ENCODE measurements around the gene DENND1A.

DENND1A gene

DNA sequence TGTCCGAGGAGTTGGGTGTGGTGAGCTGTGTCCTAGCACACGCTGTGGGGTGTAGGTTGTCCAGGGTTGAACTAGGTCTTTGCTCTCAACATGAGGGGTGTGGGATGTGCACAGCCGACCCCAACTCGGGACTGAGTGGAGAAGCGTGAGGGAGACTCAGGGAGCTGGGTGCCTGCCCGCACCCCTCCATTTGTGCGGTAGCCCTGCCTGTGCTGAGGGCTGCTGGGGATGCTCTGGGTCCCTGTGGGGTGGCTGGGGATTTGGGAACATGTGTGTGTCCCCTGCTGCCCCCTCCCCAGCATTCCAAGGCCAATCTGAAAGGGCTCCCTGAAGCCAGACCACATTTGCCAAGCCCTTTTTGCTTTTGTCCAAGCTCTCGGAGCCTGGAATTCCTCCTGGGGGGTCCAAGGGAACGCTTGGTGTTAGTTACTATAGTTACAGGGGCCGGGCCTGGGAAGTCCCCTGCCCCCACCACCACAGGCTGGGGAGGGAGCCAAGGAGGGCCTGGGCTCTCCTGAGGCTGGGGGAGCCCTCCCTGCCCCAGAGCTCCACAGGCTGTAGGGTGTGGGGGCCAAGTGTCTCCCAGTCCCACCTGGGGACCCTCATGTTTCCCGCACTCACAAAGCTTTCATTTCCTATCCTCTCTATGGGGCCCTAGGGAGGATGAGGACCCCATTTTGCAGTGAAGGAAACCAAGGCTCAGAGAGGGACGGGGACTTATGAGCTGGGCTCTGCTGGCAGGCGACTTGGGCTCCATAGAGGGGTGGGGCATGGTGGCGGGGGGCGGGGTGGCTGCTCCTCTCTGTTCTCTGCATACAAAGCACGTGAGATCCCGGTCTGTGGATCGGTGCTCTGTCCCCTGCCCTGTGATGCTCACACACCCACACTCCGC is 572.8 kb downstream of the DENND1A start:
- no peak for DNase-seq (ENCODE audit: low spot score)
- in situ Hi-C loops (cut with MboI; ENCODE audit: low sequenced_read_pairs, unreplicated experiment), result loop anchor here (10.0 to 25.0 kb wide), 2 partner anchors 272 to 895 kb away; no protein-coding TSS in a partner anchor
- TF ChIP-seq, protein P1, sequence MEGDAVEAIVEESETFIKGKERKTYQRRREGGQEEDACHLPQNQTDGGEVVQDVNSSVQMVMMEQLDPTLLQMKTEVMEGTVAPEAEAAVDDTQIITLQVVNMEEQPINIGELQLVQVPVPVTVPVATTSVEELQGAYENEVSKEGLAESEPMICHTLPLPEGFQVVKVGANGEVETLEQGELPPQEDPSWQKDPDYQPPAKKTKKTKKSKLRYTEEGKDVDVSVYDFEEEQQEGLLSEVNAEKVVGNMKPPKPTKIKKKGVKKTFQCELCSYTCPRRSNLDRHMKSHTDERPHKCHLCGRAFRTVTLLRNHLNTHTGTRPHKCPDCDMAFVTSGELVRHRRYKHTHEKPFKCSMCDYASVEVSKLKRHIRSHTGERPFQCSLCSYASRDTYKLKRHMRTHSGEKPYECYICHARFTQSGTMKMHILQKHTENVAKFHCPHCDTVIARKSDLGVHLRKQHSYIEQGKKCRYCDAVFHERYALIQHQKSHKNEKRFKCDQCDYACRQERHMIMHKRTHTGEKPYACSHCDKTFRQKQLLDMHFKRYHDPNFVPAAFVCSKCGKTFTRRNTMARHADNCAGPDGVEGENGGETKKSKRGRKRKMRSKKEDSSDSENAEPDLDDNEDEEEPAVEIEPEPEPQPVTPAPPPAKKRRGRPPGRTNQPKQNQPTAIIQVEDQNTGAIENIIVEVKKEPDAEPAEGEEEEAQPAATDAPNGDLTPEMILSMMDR (IDR thresholded peaks at IDR 0.05; ENCODE audit: borderline replicate concordance, control extremely low read depth, extremely low read depth, insufficient read depth, missing control alignments), result no peak

DNA sequence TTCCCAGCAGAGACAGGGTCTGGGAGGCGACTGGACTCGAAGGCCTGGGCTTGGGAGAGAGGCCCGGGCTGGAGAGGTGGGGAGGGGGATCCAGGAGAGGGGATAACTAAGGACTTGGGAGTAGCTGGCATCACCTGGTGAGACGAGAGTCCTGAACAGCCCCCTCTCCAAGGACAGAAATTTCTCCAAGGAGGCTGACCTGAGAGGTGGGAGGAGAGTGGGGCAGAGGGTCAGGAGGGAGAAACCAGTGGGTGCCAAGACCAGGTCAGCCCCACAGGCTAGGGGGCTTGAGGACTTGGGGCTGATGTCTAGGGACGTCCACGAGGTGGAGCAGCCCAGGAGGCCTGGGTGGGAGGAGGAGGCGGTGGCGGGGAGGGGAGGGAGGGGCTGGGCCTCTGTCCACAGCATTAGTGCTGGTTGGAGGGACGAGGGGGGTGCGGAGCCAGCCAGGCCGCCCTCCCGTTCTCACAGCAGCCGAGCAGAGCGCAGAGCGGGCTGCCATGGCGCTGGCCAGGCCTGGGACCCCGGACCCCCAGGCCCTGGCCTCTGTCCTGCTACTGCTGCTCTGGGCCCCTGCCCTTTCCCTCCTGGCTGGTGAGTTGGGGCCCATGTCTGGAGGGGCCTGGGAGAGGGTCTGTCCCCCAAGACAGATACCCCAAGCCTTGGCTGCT is 574.0 kb downstream of the DENND1A start, which contains the start of gene CRB2:
Gene CRB2 (plus strand): TSS at position 437 of the 671 bp plus-strand sequence. CDS start 64 bp downstream, at position 501.
- DNase-seq (ENCODE audit: low spot score), result peak; percentile 27
- TF ChIP-seq, protein P1 (IDR thresholded peaks at IDR 0.05; ENCODE audit: borderline replicate concordance, control extremely low read depth, extremely low read depth, insufficient read depth, missing control alignments), result no peak
- in situ Hi-C loops (cut with MboI; ENCODE audit: low sequenced_read_pairs, unreplicated experiment), result loop anchor here (10.0 to 25.0 kb wide), 2 partner anchors 271 to 894 kb away; no protein-coding TSS in a partner anchor

DNA sequence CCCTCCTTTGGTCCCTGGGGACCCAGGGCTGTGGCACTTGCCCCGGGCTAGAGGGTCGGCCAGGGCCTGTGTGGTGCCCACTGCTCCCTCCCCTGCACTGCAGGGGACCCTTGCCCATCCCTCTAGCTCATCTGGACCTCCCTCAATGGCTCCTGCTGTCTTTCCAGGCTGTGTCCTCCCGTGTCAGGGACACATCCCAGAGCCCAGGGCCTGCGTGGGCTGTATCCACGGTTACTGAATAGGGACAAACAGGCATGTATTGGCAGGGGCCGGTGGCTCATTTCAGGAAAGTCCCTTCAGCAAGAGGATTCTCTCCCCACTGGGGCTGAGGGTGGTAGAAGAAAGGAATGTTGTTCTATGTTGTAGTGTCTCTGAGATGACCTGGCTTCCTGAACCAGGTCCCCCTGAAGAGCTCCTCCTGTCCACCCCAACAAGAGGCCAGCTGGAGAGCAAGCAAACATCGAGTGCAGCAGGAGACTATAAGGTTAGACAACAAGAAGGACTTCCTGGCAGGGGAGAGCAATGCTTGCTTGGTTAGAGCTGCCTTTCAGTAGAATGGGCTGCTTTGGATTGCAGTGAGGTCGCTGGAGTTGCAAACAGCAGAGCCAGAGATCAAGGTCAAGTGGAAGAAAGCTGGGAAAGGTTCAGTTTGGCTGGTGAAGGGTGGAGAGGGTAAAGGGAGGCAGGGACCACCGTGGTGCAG is 575.0 kb downstream of the DENND1A start:
- in situ Hi-C loops (cut with MboI; ENCODE audit: low sequenced_read_pairs, unreplicated experiment), result loop anchor here (10.0 to 25.0 kb wide), 2 partner anchors 270 to 893 kb away; no protein-coding TSS in a partner anchor
- TF ChIP-seq, protein P1 (IDR thresholded peaks at IDR 0.05; ENCODE audit: borderline replicate concordance, control extremely low read depth, extremely low read depth, insufficient read depth, missing control alignments), result no peak
- peak; percentile 31 for DNase-seq (ENCODE audit: low spot score)

DNA sequence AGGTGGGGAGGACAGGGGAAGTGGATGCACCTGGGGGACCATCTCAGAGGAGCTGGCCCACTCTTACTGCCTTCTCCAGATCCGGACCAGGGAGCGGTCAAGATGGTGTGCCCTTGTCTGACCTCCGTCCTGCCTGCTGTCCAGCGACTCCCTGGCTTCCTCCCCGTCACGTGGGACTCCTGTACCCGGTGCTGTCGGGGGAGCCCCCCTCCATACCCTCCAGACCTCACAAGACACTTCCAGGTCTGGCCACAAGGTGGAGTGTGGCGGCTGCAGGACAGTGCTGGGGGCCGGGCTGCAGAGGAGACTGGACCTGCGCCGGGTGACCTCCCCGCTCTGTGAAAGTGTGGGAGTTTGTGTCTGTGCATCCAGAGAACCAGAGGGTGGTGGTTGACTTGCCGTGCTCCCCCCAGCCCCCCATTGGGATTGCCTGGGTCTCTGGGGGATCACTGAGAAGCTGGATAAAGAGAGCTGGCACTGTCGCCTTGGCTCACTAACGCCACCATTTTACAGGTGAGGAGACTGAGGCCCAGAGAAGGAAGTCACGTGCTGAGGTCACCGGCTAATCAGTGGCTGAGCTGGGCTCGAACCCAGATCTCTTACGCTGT is 575.8 kb downstream of the DENND1A start:
- in situ Hi-C loops (cut with MboI; ENCODE audit: low sequenced_read_pairs, unreplicated experiment), result loop anchor here (10.0 to 25.0 kb wide), 2 partner anchors 269 to 892 kb away; no protein-coding TSS in a partner anchor
- DNase-seq (ENCODE audit: low spot score), result peak; percentile 87
- TF ChIP-seq, protein P1 (IDR thresholded peaks at IDR 0.05; ENCODE audit: borderline replicate concordance, control extremely low read depth, extremely low read depth, insufficient read depth, missing control alignments), result peak; percentile 73

DNA sequence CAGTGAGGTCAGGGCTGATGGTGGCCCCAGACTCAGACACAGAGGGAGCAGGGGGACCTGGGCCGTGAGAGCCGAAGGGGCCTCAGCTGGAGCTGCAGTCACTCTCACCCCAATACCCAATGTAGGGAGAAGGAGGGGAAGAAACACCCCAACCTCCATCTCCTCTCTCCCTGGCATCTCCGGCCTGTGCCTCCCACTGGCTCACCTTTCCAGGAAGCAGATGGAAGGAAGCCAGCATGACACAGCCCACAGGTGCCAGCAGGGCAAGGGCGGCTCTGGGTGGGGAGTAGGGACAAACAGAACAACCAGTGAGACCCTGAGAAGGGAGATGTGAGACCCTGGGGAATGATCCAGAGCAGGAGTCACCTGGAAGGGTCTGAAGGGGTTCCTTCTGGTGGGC is 576.9 kb downstream of the DENND1A start:
- in situ Hi-C loops (cut with MboI; ENCODE audit: low sequenced_read_pairs, unreplicated experiment), result loop anchor here (10.0 to 25.0 kb wide), 2 partner anchors 268 to 891 kb away; no protein-coding TSS in a partner anchor
- TF ChIP-seq, protein P1 (IDR thresholded peaks at IDR 0.05; ENCODE audit: borderline replicate concordance, control extremely low read depth, extremely low read depth, insufficient read depth, missing control alignments), result no peak
- no peak for DNase-seq (ENCODE audit: low spot score)
